HG03378 (cell line): ENCODE measurements around the gene SLC4A11.

Experiments used
- ATAC-seq: cut with Tn5 transposase; IDR thresholded peaks from one replicate; pipeline ENCODE4 v1.9.1; 2021; ENCODE audit warnings: mild to moderate bottlenecking, moderate library complexity; ENCODE audit not compliant: unreplicated experiment

The SLC4A11 gene

GRCh38 chr20:3247638-3248037 lies 8.6 kb upstream of the SLC4A11 start:
- no peak for ATAC-seq

DNA sequence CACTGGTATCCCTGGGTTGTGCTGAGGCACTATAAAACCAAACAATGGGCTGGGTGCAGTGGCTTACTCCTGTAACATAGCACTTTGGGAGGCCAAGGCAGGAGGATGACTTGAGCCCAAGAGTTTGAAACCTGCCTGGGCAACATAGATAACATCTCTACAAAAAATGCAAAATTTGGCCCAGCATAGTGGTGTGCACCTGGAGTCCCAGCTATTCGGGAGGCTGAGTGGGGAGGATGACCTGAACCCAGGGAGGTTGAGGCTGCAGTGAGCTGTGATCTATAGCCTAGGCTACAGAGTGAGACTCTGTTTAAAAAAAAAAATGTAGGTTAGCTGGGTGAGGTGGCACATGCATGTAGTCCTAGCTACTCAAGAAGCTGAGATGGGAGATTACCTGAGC lies 7.7 kb upstream of the SLC4A11 start:
- ATAC-seq: no peak

DNA sequence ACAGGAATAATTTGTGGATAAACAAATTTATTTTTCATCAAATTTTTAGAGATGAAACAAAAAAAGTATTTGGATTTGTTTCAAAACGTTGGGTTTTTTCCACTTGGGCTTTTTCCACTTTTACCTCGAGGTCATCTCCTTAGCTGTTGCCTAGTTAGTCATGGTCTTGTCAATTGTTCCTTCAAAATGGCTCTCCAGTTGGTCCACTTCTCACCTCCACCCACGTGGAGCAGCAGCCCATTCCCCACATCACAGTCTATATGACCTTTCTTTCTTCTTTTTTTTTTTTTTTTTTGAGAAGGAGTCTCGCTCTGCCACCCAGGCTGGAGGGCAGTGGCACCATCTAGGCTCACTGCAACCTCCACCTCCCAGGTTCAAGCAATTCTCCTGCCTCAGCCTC lies 6.7 kb upstream of the SLC4A11 start:
- ATAC-seq: no peak

DNA sequence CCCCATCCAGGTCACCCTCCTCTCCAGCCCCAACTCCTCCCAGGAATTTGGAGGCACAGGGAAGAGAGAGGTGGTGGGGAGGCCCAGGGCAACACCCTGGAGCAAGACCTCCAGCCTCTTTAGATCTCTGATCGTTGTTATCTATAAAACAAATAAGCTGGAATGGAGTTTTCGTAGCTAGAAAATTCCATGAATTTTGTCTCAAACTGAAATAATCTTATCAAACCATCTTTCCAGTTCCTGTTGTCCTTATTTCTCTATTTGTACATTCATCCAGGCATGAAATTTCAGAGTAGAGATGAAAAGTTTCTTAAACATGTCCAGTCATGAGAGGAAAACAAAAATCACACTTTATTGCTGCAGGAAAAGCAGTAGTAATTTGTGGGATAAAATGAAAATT lies 6.2 kb upstream of the SLC4A11 start:
- ATAC-seq: no peak

GRCh38 chr20:3244613-3245012 lies 5.6 kb upstream of the SLC4A11 start:
- ATAC-seq: no peak

GRCh38 chr20:3243718-3244358 lies 4.8 kb upstream of the SLC4A11 start:
- no peak for ATAC-seq

DNA sequence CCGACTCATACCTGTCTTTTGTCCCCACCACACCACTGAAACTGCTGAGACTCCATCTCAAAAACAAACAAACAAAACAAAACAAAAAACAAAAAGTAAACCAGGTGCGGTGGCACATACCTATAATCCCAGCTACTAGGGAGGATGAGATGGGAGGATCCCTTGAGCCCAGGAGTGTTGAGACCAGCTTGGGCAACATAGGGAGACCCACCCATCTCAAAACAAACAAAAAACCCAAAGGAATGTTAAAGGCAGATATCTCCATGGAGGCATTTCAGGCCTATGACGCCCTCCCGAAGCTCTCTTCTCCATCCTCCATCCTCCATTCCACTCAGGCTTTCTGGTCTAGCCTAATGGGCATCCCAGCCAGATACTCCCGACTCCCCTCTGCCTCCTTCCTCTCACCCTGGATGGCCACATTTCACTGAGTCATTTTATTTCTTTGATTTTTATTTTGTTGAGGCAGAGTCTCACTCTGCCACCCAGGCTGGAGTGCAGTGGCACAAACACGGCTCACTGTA lies 3.2 kb upstream of the SLC4A11 start:
- ATAC-seq: no peak

GRCh38 chr20:3240776-3241363 lies 1.9 kb upstream of the SLC4A11 start:
- no peak for ATAC-seq

- no peak for ATAC-seq
These were observed 1.1 kb upstream of the SLC4A11 start for GRCh38 chr20:3239867-3240775.

DNA sequence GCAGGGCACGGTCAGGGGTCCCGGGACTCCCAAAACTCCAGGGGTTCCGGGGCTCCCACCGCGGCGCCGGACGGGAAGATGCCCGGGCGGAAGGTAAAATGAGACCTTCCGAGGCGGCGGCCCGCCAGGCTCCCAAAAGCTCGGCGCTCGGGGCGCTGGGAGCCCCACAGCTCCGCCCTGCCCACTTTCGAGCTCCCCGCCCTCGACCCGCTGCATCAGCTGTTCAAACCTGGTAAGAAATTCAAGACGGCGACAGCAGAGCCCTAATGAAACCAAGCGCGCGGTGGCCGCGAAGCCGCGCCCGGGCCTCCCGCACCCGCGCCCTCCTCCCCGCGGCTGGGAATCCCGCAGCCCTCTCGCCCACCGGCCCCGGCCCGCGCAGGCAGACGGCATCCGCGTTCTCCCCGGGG lies 369 bp downstream of the SLC4A11 start:
- no peak for ATAC-seq

DNA sequence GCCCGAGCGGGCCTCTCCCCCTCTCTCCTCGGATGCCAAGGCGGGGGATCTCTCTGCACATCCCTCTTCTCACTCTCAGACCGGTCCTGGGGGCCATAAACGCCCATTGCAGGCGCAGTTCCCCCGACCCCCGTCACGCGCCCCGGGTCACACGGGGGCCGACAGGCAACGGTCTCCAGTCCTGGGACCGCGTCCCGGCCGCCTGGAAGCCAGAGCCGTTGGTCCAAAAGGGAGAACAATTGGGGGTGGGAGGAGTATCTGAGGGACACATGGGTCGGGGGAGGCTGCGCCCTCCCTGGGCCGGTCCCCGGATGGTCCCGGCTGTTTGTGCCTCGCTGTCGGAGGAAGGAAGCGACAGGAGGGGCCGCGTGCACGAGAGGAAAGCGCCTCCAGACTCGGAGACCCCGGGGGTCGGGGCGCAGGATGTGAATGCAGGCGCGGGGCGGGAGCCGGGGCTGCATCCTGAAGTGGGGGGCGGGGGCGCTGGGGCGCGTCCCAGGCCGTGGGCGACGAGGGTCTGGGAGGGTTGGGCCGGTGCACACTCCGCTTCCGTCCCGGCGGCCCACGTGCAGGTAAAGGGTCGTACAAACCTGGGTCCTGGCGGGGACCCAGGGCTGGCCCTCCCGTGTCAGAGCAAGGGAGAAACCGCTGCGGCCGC lies 903 bp downstream of the SLC4A11 start:
- no peak for ATAC-seq

DNA sequence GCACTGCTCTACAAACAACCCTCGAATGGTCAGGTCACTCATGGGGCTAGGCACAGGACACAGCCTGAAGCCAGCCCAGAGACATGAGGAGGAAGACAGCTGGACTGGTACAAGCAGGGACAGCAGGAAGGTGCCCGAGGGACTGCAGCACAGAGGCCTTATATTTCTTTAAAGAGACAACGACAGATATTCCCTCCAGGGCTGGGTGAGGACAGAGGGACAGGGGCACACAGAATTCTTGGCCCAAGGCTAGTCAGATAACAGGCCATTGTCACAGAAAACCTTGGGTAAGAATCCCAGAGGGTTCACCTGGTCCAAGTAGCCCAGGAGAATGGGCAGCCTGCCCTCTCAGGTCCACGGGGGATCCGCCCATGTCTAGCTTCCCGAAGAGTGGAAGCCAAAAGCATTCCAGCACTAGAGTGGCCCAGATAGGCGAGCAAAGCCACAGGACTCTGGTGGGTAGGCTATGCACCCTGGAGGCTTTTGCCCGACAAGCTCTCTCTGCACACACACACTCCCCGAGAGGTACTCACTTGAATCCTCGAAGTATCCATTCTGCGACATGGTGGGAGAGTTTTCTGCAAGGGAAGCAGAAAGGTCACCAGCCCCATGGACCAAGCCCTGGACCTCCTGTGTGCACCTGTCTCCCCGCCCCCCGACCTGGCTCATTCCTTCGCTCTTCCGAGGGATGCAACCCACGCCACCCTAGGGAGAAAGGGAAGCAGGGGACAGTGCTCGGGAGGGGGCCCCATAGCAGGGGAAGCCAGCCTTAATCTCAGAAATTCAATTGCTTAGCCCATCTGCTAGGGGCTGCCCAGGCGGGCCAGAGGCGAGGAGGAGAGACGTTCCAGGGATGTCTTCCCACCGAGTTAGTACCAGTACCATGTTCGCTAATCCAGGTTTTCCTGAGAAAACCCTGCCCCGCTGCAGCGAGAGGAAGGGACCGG lies 1.7 kb downstream of the SLC4A11 start:
- no peak for ATAC-seq

DNA sequence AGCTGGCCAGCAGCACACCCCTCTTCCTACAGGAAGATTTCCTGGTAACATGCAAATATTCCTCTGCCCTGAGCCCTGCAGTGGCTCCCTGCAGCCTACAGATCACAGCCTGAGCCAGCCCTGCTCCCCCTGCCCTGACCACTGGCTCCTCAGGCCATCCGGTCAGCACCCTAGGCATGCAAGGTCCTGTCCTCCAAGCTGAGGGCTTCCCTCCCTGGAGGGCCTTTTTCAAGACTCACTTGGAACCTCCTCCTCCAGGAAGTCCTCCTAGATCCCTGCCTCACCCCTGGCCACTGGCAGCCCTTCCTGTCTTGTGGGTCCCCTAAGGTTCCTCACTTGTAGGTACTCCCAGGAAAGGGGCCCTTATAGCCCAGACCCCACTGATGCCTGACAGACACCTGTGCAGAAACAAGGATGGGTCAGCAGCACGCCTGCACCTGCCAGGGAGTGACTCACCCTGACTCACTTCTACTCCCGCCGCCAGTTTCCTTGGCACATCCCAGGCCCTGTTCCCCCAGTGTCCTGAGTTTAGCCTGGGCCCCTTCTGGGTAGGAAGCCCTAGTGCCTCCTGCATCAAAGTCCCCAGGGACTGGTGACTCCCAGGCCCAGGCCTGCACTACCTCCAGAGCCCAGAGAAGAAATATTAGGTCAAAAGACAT lies 3.2 kb downstream of the SLC4A11 start:
- ATAC-seq: no peak

- no peak for ATAC-seq
These were observed 4.9 kb downstream of the SLC4A11 start for GRCh38 chr20:3233991-3234498.

DNA sequence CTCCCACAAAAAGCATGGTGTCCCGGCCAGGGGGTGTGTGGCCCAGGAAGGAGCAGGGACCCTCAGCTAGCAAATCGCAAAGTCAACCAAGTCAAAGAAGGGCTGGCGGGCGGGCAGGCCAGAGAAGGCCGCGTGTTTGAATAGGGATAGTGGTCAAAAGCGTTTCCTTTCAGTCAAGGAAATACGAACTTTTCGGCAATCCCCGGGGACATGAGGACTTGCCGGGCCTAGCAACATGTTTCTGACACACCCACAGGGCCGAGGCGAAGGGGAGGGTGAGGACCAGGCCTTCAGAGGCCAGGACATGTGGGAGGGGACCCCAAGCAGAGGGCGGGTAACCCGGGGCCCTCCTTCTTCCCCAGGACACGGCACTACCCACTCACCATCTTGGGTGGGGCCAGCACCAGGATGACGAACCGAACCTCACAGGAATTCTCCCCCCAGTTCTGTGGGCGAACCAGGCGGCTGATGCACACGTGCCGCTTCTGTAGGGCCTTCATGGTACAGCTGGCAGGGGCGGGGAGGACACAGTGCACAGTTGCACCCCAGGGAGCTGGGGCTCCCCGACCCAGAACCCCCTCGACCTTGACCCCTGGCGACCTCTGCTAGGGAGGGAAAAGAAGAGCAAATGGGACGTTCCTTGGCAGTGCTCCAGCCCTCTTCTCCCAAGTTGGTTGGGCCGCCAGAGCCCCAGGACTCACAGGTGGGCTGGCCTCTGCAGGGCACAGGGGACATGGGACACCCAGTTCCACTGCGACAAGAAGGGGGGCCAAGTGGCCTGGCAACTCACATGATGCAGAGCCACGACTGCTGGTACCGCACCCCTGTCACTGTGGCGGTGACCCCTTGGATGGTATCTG lies 5.6 kb downstream of the SLC4A11 start:
- no peak for ATAC-seq

DNA sequence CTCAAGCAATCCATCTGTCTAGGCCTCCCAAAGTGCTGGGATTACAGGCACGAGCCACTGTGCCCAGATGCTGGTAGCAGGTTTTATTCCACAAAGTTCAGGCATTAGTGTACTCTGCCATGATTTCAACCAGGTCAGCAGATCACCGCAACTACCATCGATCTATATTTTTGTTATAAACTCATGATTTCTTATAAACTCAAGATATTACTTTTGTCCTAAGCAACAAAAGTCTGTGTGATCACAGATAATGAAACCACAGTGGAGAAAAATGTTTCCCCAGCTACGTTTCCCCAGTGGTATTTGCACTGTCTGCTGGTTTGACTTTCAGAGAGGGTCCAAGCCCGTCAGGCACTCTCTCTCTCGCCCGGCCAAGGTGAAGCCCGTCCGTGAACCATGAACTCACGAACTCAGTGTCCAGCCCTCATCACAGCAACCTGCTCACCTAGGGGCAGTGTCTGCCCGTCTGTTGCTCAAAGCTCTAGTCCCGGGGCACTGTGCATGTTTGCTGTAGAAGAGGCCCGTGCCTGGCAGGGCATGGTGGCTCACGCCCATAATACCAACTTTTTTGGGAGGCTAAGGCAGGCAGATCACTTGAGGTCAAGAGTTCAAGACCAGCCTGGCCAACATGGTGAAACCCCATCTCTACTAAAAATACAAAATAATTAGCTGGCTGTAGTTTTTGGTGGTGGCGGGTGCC lies 7.0 kb downstream of the SLC4A11 start:
- ATAC-seq: no peak

DNA sequence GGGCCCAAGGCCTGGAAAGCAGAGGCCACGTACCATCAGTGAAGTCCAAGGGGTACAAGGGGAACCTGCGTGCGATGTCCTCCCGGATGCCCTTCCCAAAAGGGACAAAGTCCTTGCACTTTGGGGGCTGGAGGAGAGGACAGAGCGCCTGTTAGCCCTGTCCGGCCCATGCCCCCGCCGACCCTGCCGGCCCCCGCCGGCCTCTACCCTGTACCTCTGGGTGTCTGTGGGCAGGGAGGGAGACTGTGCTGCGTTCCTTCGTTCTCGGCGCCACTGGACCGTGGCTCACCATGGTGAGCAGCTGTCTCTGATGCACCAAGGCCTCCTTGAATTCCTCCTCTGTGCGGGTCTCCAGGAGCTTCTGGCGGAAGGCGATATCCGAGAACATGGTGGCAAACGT lies 7.9 kb downstream of the SLC4A11 start:
- no peak for ATAC-seq

DNA sequence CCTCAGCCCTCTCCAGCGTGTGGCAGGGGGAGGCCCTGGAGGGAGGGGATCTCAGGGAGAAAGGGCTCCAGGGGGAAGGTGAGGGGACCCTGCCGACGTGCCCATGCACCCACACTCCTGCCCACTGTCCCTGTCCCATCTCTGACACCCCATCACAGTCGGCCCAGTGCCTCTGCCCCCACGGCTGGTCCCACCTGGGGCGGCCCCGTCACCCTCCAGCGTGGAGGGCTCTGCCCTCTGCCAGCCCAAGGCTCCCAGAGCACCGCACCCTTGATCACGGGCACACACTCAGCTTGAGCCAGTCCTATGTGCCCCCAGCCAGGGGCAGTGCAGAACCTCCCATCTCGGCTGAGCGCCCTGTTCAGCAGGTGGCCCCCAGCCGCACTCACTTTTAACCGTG lies 9.2 kb downstream of the SLC4A11 start:
- ATAC-seq: no peak
